Measurements from ENCODE around the gene LAD1.

Gene LAD1

DNA sequence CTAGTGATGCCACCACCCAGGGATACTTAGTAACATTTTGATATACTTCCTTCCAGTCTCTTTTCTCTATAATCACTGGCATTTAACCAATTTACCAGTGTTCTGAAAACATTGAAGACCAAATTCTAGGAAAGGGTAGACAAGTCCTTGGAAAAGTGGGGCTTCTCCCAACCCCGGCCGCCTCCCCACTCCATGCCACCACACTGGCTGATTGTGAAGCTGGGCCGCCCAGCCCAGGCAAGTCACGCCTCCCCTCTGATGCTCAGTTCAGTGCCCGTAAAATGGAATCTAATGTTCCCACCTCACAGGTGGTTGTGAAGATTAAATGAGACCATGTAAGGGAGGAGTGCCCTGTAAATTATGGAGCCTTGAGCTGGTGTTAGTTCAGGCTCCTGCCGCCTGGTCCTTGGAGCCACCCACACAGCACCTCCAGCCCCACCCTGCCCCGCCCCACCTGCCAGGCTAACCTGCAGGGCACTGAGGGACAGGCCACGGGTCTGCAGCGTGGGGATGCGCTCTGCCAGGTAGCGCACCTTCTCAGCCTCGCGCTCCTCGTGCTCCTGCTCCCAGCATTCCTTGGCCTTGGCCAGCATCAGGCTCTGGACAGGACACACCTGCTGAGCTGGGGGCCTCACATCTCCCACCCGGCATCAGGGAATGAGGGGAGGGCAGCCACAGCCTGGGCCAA is 15.1 kb upstream of the LAD1 start:
- DNase-seq: no peak

DNA sequence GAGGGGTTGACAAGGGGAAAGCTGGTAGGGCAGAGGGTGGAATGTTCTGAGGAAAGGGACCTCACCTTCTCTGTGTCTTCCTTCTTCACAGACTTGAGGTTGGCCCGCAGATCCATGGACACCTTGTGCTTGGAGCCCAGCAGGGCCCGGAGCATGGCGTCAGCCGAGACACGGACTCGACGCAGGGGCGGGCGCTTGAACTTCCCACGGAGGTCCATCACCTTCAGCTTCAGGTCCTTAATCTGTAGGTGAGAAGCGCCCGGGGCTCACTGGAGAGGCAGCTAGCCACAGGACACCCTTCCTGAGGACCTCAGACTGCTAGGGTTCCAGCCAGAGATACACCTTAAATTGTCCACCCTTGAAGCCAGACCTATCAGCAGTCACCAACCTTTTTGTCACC is 12.2 kb upstream of the LAD1 start:
- no peak for DNase-seq

DNA sequence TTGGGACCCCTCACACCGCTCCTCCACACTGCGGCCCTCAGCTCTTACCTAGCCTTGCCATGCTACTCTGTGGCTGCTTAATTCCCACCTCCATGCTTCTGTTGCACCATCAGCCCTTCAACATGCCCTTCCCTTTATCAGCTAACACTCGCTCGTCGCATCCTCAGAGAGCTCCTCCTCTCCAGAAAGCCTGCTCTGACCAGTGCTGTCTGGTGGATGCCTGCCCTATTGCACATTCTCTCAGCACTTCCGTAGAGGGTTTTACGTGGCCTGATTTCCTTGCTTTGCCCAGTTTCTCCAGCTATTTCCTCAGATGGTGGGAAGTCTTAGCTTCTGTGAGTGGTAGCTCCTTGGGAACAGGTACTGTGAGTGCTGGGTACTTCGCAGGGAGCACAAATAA is 10.3 kb upstream of the LAD1 start:
- DNase-seq: no peak

DNA sequence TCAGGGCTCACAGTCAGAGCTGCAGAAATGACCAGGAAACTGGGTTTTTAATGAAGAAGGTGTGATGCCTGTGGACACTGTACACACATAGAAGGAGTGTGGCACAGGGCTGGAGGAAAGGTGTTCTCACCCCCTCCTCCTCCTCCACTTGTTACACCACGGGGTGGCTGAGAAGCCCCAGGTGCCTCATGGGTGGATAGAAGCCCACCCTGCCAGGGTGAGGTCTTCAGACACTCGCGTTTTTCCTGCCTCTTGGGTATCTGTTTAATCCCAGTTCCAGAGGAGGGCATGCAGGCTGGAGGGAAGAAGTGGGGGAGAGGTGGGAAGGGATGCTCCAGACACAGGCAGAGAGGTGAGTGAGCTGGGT is 9.7 kb upstream of the LAD1 start:
- no peak for DNase-seq

DNA sequence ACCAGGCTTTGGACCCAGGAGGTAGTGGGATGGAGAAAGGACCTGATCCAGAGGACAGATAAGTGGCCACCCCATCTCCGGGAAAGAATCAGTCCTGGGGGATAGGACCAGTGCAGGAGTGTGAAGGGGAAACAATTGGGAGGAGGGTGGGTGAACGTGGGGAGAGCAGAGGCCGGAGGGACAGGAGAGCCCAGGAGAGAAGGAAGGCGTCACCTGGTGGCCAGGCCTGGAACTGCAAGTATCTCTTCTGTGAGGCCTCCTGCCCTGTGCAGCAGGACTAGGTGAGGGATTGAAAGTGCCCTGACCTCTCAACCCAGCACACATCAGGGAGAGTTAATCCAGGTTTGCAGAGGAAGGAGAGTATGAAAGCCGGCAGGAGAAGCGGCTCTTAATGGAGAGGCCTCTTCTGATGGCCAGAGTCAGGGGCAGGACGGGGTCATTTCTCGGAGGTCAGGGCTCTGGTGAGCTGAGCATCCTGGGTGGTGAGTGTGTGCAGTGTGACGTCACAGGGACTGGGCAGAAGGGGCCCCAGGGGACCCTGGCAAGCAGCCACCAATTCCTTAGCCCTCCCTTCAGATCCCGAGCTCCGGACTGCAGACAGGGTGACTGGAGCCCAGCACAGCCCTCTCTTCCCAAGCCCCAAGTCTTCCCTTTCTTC is 9.2 kb upstream of the LAD1 start:
- peak; percentile 82 for DNase-seq

GRCh38 chr1:201406831-201407406 is 7.8 kb upstream of the LAD1 start:
- DNase-seq: no peak

GRCh38 chr1:201405484-201405831 is 6.3 kb upstream of the LAD1 start:
- DNase-seq: no peak

DNA sequence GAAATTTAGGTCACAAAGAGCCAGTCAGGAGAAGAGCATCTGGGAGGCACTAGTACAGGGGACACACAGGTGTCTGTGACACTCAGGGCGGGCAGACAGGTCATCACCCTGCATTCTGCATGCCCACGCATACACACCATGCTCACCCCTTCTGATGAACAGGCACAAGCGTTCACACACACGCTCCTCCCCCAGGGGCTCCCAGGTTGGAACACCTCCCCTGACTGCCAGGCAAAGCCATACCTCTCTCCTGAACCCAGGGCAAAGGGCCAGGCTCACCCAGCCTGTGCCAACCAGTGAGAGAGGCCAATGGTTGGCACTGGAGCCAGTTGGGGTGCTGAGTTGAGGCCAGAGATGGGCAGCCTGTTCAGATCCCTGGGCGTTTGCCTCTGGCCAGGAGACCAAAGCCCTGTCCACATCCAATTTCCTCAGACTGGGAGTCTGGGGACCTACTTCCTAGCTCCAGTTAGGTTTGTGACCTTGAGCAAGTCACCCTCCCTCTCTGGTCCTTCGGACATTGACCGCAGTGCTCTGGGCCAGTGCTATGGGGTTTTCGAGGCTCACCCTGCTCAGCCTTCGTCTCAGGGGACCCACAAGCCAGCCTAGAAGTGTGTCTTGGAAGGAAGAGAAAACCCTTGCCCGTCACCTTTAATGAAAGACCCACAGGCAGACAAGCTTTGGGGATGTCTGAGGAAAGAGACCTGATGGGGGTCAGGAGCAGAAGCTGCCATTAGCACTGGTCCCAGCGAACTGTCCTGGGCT is 5.8 kb upstream of the LAD1 start:
- no peak for DNase-seq

GRCh38 chr1:201404055-201404454 is 4.9 kb upstream of the LAD1 start:
- no peak for DNase-seq

- DNase-seq: no peak
Observed at GRCh38 chr1:201403359-201403758, 4.2 kb upstream of the LAD1 start.

GRCh38 chr1:201401700-201402099 is 2.6 kb upstream of the LAD1 start:
- DNase-seq: no peak

- DNase-seq: no peak
Observed at GRCh38 chr1:201400852-201401230, 1.7 kb upstream of the LAD1 start.

- DNase-seq: no peak
Observed at GRCh38 chr1:201400212-201400851, 1.2 kb upstream of the LAD1 start.

DNA sequence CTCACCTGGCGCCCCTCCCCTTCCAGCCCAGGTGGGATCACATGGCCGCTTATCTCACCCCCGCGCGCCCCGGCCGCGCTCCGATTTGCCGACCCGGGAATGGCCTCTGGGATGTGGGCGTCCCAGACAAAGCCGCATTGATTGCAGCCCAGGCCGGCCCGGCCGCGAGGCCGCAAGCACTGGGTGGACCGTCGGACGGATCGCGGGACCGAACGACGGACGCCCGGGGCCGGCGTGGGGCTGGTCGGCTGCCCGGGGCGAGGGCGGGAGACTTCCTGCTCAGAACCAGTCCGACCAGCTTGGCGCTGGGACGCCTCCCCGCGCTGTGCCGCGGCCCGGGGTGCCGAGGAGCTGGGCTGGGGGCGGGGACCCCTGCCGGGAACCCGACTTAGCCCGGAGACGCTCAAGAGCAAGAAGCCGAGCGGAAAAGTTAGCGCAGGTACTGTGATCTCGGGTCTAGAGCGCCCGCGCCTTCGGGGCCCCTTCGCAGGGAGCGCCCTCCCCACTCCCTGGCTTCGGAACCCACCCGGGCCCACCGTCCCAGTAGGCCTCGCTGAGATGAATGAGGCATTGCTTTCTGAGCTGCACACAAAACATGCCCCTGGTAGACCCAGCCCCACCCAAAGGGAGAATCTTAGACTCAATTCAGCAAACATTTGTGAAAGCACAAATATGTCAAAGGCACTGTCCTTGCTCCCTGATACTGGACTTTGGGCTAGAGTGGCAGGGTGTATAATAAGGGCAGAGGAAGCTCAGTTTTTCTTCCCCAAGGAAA is 415 bp upstream of the LAD1 start:
- DNase-seq: no peak

DNA sequence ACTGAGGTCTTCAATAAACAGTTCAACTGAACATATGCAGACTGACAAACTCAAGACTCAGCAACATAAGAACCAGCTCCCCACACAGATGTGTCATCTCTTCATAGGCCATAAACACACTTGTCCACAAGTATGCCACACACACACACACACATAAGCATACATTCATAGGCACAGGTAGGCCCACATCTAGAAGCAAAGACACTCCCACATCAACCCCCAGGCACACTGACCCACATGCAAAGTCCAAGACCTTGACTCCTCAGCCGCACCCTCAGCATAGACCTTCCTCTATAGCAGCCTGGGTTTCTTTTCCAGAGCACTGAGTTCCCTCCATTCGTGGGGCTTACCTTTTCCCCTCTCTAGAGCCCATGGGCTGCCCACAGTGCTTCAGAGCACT is 1.4 kb downstream of the LAD1 start:
- no peak for DNase-seq

DNA sequence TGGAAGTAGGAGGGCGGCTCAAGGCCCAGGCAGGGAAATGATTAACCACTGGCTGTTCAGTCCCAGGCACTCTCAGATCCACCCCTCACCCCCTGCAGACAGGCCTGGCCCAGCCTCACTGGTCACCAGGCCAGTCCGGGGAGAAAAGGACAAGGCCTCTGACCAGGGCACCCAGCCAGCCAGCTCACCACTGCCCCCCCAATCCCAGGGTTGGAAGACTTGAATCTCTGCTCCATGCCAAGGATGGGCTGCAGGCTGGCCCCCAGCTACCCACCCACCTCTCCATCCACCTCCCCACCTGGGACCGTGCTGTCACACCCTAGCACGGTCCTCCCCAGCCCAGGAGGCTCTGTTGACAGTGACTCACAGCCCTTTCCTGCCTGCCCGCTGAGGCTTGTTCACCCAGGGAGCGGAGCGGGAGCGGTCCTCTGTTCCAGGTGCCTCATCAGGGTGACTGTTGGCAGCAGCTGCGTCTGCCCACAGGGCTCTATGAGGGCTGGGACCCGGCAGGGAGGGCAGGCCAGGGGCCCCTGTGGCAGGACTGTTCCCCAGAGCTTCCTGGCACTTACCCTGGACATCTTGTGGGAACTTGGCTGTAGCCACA is 2.2 kb downstream of the LAD1 start:
- DNase-seq: no peak

DNA sequence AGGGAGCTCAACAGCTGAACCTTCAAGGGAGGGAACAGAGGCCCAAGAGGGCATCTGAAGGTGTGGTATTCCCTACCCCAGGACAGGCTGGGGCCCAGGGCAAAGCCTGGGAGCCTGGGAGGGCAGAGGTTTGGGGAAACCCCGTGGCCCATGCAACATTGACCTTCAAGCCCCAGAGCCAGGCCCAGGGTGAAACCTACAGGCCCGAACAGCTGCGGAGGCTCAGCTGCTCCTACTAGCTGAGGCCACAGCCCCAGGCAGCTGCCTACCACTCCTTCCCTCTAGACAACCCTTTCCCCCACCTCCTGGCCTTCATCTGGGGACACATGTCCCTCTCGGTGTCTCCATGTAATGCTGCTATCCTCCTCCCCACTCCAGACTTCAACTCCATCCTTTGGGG is 3.2 kb downstream of the LAD1 start:
- no peak for DNase-seq

DNA sequence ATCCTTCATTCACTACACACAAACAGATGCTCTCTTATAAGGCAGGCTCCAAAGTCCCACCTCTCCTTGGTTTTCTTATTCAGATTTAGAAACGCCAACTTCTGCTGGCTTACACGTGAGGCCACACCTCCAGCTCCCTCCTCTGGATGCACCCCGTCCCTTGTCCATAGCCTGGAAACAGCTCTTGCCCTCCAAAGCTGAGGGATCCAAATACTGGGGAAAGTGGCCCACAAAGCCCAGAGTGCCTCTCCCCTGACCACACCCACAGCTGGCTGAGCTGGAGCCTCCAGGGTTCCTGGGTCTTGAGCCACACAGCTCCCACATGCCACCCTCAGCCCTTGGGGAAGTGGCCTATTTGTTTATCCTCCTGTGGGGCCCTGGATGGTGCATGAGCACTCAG is 4.5 kb downstream of the LAD1 start:
- no peak for DNase-seq

DNA sequence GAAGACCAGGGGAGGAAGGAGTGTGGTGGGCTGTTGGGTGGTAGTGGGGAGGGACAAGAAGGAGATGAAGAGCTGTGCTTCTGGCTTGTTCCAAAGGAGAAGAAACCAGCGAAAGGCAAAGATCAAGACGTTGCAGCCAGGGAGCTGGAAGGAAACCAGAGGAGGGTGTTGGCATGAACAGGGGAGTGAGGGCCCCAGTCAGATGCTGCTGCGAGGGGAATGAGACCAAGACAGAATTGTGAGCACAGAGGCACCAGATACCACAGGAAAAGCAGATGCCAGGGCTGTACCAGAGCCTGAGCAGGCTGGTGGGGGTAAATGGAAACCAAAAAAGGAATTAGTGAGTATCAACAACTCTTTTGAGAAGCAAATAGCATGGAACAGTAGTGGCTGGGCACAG is 6.0 kb downstream of the LAD1 start:
- DNase-seq: peak; percentile 12

DNA sequence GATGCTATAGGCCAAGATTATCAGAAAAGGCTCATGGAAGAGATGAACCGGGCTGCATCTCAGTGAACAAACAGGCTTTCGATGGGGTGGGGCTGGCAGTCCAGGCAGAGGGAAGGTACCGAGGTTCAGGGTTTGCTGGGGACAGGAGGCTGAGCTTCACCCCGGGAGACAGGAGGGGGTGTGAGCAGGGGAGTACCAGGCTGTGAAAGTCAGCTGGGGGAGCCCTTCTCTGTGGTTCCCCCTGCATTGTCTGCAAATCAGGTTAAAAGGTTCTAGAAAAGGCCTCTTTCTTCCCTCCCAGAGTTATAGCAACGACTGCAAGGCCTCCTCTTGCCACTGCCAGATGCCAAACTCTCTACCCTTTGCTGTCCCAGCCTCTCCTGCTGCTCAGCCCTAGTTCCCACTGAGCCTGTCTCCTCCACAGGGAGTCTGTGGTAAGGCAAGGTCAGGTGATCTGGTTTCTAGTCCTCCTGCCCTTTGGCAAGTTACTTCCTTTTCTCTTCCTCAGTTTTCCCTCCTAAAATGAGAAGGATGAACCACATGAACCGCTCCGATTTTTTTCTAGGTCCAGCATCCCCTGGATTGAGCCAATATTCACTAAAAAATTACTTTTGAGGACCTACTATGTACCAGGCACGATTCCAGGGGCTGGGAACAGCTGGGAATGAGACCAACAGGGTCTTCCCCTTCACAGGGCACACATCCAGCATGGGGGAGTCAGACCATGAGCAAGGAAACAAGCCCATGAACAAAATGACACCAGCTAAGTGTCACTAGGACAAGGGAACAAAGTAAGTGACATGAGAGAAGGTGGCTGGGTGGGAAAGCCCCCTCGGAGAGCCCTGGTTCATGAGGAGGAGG is 7.2 kb downstream of the LAD1 start:
- DNase-seq: no peak

DNA sequence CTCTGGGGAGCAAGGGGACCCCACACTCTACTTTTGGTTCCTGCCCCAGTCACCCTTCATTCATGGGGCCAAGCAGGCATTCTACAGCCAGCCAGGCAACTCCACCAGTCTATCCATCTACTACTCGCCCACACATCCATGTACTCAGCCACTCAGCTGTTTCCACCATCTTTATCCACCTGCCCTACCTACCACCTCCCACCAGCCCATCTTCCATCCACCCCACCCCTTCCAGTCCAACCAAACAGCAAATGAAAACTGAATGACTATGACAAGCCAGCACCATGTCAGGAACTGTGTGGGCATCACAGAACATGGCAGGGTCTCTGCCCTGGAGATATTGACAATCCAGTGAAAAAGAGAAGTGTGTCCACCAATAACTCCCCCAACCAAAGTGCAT is 7.9 kb downstream of the LAD1 start:
- no peak for DNase-seq

Measured in hematopoietic multipotent progenitor cell treated with erythropoietin and hydrocortisone succinate and interleukin-3 and kit ligand, for 4 days (in vitro differentiated cells).